AG09309 (cell line): ENCODE data around the gene ZFP1.
A peak's percentile ranks its signal among the peaks of the same experiment; 100 is the strongest.

Experiments
- DNase-seq: peaks from one replicate; pipeline ENCODE4 v3.0.0-alpha.2; 2010; ENCODE audit warnings: low read depth
- H3K4me3 ChIP-seq: 2 replicates; pipeline ENCODE4 v1.5.1; 2011; ENCODE audit warnings: mild to moderate bottlenecking, low read depth, low read length, moderate library complexity; ENCODE audit not compliant: control insufficient read depth
- CTCF ChIP-seq: IDR thresholded peaks from 2 replicates; pipeline ENCODE4 v1.5.1; 2011; ENCODE audit warnings: mild to moderate bottlenecking, low read depth, low read length, inconsistent platforms; ENCODE audit not compliant: insufficient read depth, control insufficient read depth; ENCODE audit errors: missing control alignments

The ZFP1 gene

GRCh38 chr16:75114179-75114945 lies 34.0 kb upstream of the ZFP1 start:
- no peak for DNase-seq
- H3K4me3 ChIP-seq = no peak overlapping the region
- no peak for TF ChIP-seq CTCF

GRCh38 chr16:75114946-75115825 lies 33.1 kb upstream of the ZFP1 start:
- no peak for TF ChIP-seq CTCF
- no peak overlapping the region for H3K4me3 ChIP-seq
- DNase-seq = no peak

GRCh38 chr16:75116081-75116910 lies 32.0 kb upstream of the ZFP1 start, which contains the start of gene LDHD:
TSS of gene LDHD (minus strand) at chr16:75116780. CDS start at chr16:75116720, 60 bp downstream.
- DNase-seq = no peak
- peak within 1 kb of the TSS; percentile 39 for H3K4me3 ChIP-seq
- TF ChIP-seq CTCF = no peak

GRCh38 chr16:75116911-75117245 lies 31.4 kb upstream of the ZFP1 start:
- no peak for DNase-seq
- no peak overlapping the region for H3K4me3 ChIP-seq
- no peak for TF ChIP-seq CTCF

- H3K4me3 ChIP-seq = no peak overlapping the region
- DNase-seq = no peak
- TF ChIP-seq CTCF = no peak
These were observed 29.3 kb upstream of the ZFP1 start for GRCh38 chr16:75118943-75119539.

- DNase-seq = no peak
- H3K4me3 ChIP-seq = no peak overlapping the region
- TF ChIP-seq CTCF = no peak
These were observed 28.1 kb upstream of the ZFP1 start for GRCh38 chr16:75120253-75120652.
